Measurements from ENCODE around the gene LHFPL6.

The LHFPL6 gene

DNA sequence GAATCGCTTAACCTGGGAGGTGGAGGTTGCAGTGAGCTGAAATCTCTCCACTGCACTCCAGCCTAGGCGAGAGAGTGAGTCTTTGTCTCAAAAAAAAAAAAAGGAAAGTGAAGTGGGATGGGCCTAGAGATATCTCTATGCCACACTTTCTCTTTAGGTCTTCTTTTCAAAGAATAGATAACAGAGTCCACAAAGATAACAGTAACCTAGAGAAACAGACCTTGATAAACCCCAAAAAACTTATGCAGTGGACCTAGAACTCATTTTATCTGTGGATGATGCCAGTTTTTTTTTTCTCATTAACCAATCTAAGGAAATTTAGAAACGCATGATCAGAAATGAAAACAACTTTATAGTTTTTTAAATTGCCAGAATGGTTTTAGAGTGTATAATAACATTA is 227.4 kb downstream of the LHFPL6 start:
- H3K9ac ChIP-seq (ENCODE audit: low read depth, low read length), result no peak overlapping the region
- H3K36me3 ChIP-seq (ENCODE audit: insufficient read depth, low read depth, low read length), result no peaks in the 10 kb centered on the region
- H3K4me3 ChIP-seq (ENCODE audit: low read length), result no peak overlapping the region
- no peaks in the 10 kb centered on the region for H3K9me3 ChIP-seq (ENCODE audit: insufficient read depth, low read depth, low read length)
- H3K27me3 ChIP-seq (ENCODE audit: insufficient read depth, low read length), result peaks cover 57% of the 10 kb centered on the region
- H3K27ac ChIP-seq (ENCODE audit: low read length), result no peak overlapping the region
- no peaks in the 10 kb centered on the region for H3K4me1 ChIP-seq (ENCODE audit: insufficient read depth, low read length)

DNA sequence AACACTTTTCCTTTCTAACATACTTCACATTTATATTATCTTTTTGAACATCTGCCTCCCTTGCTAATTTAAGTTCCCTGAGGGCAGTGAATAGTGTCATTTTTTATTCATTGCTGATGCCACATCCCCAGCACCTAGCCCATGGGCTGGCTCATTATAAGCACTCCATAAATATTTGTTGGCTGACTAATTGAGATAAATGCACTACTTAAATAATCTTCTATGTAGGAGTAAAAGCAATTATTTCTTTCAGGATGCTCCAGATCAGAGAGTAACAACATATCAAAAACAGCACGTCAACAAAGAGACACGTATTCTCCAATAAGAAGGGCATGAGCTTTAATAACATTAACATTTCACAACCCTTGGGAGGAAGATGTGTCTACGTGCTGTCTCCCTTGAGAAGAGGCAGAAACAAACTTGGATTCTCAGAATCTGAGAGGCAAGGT is 228.2 kb downstream of the LHFPL6 start:
- H3K27ac ChIP-seq (ENCODE audit: low read length), result no peak overlapping the region
- no peak overlapping the region for H3K9ac ChIP-seq (ENCODE audit: low read depth, low read length)
- H3K4me3 ChIP-seq (ENCODE audit: low read length), result no peak overlapping the region
- no peaks in the 10 kb centered on the region for H3K36me3 ChIP-seq (ENCODE audit: insufficient read depth, low read depth, low read length)
- no peaks in the 10 kb centered on the region for H3K9me3 ChIP-seq (ENCODE audit: insufficient read depth, low read depth, low read length)
- peaks cover 56% of the 10 kb centered on the region for H3K27me3 ChIP-seq (ENCODE audit: insufficient read depth, low read length)
- H3K4me1 ChIP-seq (ENCODE audit: insufficient read depth, low read length), result no peaks in the 10 kb centered on the region

DNA sequence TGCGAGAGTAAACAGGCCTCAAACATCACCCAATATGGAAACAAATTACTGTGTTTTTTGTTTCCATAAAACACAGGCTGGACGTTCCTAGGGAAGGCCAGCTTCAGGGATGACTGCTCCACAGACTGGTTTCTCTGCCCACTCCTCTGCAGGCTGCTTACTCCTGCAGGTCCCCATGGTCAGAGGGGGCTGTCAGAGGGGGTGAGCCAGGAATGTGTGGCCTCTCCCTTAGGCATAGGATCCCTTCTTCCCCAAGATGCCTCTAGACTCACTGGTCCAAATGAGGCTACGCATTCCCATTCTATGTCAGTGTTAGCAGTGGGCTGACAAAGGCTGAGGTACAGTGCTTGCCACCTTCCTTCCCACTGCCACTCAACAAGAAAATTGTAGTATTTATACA is 229.8 kb downstream of the LHFPL6 start:
- Histone ChIP-seq H3K27me3 (ENCODE audit: insufficient read depth, low read length) (peaks cover 40% of the 10 kb centered on the region), H3K9me3 (ENCODE audit: insufficient read depth, low read depth, low read length) (no peaks in the 10 kb centered on the region), H3K4me1 (ENCODE audit: insufficient read depth, low read length) (no peaks in the 10 kb centered on the region), H3K9ac (ENCODE audit: low read depth, low read length) (no peak overlapping the region), H3K4me3 (ENCODE audit: low read length) (no peak overlapping the region), H3K36me3 (ENCODE audit: insufficient read depth, low read depth, low read length) (no peaks in the 10 kb centered on the region), H3K27ac (ENCODE audit: low read length) (no peak overlapping the region)

DNA sequence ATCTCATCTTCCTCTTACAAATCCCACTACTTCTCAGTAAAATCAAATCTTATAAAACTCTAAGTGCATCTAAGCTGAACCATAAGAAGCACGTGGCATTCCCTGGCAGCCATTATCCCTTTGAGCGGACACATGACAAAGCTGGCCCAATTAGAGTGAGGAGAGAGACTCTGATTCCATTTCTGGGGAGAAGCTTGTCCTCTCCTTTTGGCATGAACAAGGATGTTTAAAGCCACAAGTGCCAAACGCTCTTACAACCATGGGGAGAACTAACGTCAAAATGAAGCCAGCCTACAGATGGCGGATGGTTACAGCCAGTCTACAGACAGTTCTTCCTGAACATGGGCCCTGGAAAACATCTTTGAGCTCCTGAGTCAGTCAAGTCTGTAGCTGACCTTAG is 231.3 kb downstream of the LHFPL6 start:
- Histone ChIP-seq H3K27ac (ENCODE audit: low read length) (no peak overlapping the region), H3K27me3 (ENCODE audit: insufficient read depth, low read length) (peaks cover 28% of the 10 kb centered on the region; the same call in 1 of the 2 replicates), H3K36me3 (ENCODE audit: insufficient read depth, low read depth, low read length) (no peaks in the 10 kb centered on the region), H3K9me3 (ENCODE audit: insufficient read depth, low read depth, low read length) (no peaks in the 10 kb centered on the region), H3K4me3 (ENCODE audit: low read length) (no peak overlapping the region), H3K4me1 (ENCODE audit: insufficient read depth, low read length) (no peaks in the 10 kb centered on the region), H3K9ac (ENCODE audit: low read depth, low read length) (no peak overlapping the region)

DNA sequence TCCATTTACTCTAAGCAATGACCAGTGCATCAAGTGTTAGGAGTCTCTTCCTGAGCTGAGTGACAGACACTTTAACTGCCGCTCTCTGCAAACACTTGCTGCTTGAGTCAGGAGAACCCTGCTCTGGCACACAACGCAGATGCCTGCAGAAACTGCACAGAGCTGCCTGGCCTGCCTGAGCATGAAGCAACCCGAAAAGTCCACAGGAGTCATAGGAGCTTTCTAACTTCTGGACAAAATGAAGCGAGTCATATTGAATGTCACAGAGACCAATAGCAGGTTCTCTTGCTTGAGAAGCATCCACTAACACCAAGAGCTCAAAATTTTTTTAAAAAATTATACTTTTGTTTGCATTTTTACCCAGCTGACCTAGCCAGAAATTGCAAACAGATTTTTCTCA is 232.4 kb downstream of the LHFPL6 start:
- peaks cover 27% of the 10 kb centered on the region; the same call in 1 of the 2 replicates for H3K27me3 ChIP-seq (ENCODE audit: insufficient read depth, low read length)
- no peak overlapping the region for H3K27ac ChIP-seq (ENCODE audit: low read length)
- no peaks in the 10 kb centered on the region for H3K4me1 ChIP-seq (ENCODE audit: insufficient read depth, low read length)
- no peaks in the 10 kb centered on the region for H3K36me3 ChIP-seq (ENCODE audit: insufficient read depth, low read depth, low read length)
- H3K9me3 ChIP-seq (ENCODE audit: insufficient read depth, low read depth, low read length), result peaks cover 3% of the 10 kb centered on the region; the same call in 1 of the 2 replicates
- H3K4me3 ChIP-seq (ENCODE audit: low read length), result no peak overlapping the region
- no peak overlapping the region for H3K9ac ChIP-seq (ENCODE audit: low read depth, low read length)

DNA sequence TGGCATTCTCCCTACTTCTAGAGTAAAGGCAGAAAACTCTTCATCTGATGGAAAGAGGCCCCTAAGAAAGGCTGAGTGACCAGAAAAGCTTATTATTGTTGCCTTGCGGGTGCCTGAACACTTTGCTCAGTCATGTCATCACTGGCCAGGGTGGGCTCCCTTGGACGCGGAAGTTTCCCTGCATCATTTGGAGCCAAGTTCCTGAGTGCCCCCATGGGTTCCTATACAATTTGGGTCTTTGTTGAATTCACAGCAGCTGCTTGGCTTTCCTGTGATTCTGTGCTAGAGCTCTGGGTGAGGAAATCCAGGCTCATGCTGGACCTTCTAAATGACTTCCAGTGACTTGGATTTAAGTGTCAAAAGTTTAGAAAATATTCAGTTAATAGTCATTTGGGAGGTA is 232.9 kb downstream of the LHFPL6 start:
- Histone ChIP-seq H3K4me3 (ENCODE audit: low read length) (no peak overlapping the region), H3K36me3 (ENCODE audit: insufficient read depth, low read depth, low read length) (no peaks in the 10 kb centered on the region), H3K9me3 (ENCODE audit: insufficient read depth, low read depth, low read length) (peaks cover 3% of the 10 kb centered on the region; the same call in 1 of the 2 replicates), H3K9ac (ENCODE audit: low read depth, low read length) (no peak overlapping the region), H3K4me1 (ENCODE audit: insufficient read depth, low read length) (peaks cover 3% of the 10 kb centered on the region; the same call in 1 of the 2 replicates), H3K27me3 (ENCODE audit: insufficient read depth, low read length) (peaks cover 27% of the 10 kb centered on the region; the same call in 1 of the 2 replicates), H3K27ac (ENCODE audit: low read length) (no peak overlapping the region)

DNA sequence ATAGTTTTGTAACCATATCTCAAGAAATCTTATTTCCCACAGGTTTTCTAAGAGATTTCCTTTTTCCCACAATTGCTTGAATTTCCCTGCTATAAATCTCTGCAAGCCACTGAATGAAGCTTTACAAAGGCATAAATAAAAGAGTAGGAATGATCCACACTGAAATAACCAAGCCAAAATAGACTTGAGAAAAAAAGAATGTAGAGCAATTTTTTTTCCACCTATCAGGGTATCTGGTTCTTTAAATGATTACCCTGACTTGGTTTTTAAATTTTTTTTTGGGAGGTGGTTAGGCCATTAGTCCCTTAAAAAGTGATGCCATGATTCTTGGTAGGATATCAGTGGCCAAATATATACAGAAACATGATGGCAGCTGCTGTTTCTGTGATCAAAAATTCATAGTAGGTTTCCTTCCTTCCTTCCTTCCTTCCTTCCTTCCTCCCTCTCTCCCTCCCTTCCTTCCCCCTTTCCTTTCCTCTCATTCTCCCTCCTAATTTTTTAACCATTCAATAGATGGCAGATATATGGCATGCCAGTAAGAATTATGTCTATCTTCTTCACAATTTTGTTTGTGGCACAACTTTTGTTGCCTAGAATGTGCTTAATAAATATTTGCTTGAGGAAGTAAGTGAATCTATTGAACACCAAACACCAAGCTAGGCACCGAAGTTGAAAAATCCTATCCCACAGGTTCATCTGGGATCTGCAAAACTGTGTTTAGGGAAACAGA is 233.7 kb downstream of the LHFPL6 start:
- H3K9me3 ChIP-seq (ENCODE audit: insufficient read depth, low read depth, low read length), result peaks cover 3% of the 10 kb centered on the region; the same call in 1 of the 2 replicates
- H3K27me3 ChIP-seq (ENCODE audit: insufficient read depth, low read length), result peaks cover 27% of the 10 kb centered on the region; the same call in 1 of the 2 replicates
- no peak overlapping the region for H3K27ac ChIP-seq (ENCODE audit: low read length)
- H3K9ac ChIP-seq (ENCODE audit: low read depth, low read length), result no peak overlapping the region
- no peaks in the 10 kb centered on the region for H3K36me3 ChIP-seq (ENCODE audit: insufficient read depth, low read depth, low read length)
- no peak overlapping the region for H3K4me3 ChIP-seq (ENCODE audit: low read length)
- H3K4me1 ChIP-seq (ENCODE audit: insufficient read depth, low read length), result peaks cover 5% of the 10 kb centered on the region; the same call in 1 of the 2 replicates

DNA sequence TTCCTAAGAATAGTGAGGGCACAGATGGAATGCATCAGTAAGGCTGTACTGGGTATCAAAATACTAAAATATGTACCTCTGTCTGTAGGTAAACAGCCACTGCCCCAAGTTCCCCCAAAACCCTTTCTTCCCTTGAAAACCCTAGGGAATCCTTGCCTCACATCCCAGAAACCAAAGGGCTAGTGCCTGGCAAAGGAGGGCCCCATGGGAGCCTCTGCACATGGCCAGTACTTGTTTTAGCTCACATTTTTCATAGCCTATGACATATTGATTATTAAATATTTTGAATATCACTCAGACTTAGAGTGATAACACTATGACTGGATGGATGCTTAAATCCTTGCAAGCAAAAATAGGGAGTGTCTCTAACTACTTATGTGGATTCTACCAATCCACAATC is 237.1 kb downstream of the LHFPL6 start:
- Histone ChIP-seq H3K9ac (ENCODE audit: low read depth, low read length) (no peak overlapping the region), H3K27me3 (ENCODE audit: insufficient read depth, low read length) (peaks cover 4% of the 10 kb centered on the region; the same call in 1 of the 2 replicates), H3K36me3 (ENCODE audit: insufficient read depth, low read depth, low read length) (no peaks in the 10 kb centered on the region), H3K9me3 (ENCODE audit: insufficient read depth, low read depth, low read length) (peaks cover 3% of the 10 kb centered on the region; the same call in 1 of the 2 replicates), H3K27ac (ENCODE audit: low read length) (no peak overlapping the region), H3K4me3 (ENCODE audit: low read length) (no peak overlapping the region), H3K4me1 (ENCODE audit: insufficient read depth, low read length) (peaks cover 5% of the 10 kb centered on the region; the same call in 1 of the 2 replicates)

DNA sequence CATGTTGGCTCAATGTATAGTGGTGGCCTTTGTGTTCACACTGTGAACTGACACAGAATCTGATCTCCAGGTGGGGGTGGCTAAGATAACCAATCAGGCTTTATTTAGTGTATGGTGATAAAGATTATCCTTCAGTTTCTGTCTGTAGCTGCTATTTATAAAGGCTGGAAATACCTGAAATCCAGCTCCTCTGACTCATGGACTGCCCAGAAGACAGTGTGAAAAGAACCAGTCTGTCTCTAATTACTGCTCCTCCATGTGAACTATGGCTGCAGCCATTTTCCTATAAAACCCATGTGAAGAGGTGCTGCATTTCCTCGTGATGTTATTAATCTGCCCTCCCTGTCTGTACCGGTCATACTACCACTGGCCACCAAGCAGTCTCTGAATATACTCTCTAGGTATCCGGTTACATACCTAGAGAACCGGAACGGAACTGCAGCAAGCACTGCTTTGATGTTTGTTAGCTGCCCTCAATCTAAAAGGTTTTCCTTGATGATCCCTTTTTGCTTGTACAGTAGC is 238.0 kb downstream of the LHFPL6 start:
- no peaks in the 10 kb centered on the region; the same call in 1 of the 2 replicates for H3K27me3 ChIP-seq (ENCODE audit: insufficient read depth, low read length)
- peaks cover 5% of the 10 kb centered on the region; the same call in 1 of the 2 replicates for H3K4me1 ChIP-seq (ENCODE audit: insufficient read depth, low read length)
- no peak overlapping the region for H3K27ac ChIP-seq (ENCODE audit: low read length)
- H3K9ac ChIP-seq (ENCODE audit: low read depth, low read length), result no peak overlapping the region
- H3K4me3 ChIP-seq (ENCODE audit: low read length), result no peak overlapping the region
- peaks cover 3% of the 10 kb centered on the region; the same call in 1 of the 2 replicates for H3K9me3 ChIP-seq (ENCODE audit: insufficient read depth, low read depth, low read length)
- no peaks in the 10 kb centered on the region for H3K36me3 ChIP-seq (ENCODE audit: insufficient read depth, low read depth, low read length)

DNA sequence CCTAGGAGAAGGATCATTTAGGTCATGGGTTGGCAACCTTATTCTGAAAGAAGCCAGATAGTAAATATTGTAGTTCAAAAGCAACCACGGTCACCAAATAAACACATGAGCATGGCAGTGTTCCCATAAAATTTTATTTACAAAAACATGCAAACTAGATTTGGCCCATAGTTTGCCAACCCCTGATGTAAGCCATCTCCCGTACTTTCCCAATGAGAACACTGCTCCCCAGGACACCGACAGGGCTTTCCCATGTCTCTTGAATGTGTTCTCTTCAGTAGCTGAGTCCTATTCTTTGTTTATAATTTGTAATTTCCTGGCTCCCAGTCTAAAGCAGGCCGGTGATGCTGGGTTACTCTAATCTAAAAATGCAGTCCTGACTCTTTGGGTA is 239.6 kb downstream of the LHFPL6 start:
- Histone ChIP-seq H3K4me3 (ENCODE audit: low read length) (no peak overlapping the region), H3K36me3 (ENCODE audit: insufficient read depth, low read depth, low read length) (no peaks in the 10 kb centered on the region), H3K9ac (ENCODE audit: low read depth, low read length) (no peak overlapping the region), H3K4me1 (ENCODE audit: insufficient read depth, low read length) (peaks cover 5% of the 10 kb centered on the region; the same call in 1 of the 2 replicates), H3K27me3 (ENCODE audit: insufficient read depth, low read length) (no peaks in the 10 kb centered on the region), H3K27ac (ENCODE audit: low read length) (no peak overlapping the region), H3K9me3 (ENCODE audit: insufficient read depth, low read depth, low read length) (peaks cover 3% of the 10 kb centered on the region; the same call in 1 of the 2 replicates)

DNA sequence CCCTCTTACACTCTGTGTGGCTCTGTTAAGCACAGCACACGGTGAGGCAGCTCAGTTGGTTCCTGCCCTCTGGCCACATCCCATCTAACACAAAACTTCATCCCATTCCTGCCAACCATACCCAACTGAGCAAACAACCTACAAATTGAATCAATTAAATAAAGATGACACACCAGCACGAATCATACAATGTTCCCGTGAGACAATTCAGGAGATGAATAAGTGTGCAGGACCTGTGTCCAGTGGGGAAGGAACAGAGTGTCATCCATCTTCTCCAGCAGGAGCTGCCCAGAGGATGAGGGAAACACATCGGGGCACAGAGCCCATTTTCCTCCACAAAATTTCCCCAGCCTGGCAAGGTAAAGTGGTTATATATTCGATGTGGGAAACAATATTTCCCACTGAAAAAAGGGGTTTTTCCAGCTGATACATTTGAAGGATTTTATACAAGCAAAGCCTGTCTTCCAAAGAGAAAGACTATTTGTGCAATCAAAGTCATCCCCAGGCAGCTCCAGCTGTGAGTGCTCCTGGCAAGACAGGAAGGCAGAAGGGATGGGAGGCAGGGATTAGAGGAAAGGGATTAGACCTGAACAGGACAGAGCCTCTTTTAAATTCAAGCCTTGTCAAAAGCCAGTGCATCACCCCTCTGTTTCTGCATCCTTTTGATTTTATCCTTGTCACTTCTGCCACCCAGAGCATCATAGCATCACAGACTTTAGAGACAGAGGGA is 240.2 kb downstream of the LHFPL6 start:
- no peaks in the 10 kb centered on the region for H3K36me3 ChIP-seq (ENCODE audit: insufficient read depth, low read depth, low read length)
- H3K9ac ChIP-seq (ENCODE audit: low read depth, low read length), result no peak overlapping the region
- peaks cover 3% of the 10 kb centered on the region; the same call in 1 of the 2 replicates for H3K9me3 ChIP-seq (ENCODE audit: insufficient read depth, low read depth, low read length)
- peaks cover 5% of the 10 kb centered on the region; the same call in 1 of the 2 replicates for H3K4me1 ChIP-seq (ENCODE audit: insufficient read depth, low read length)
- no peak overlapping the region for H3K4me3 ChIP-seq (ENCODE audit: low read length)
- no peak overlapping the region for H3K27ac ChIP-seq (ENCODE audit: low read length)
- no peaks in the 10 kb centered on the region for H3K27me3 ChIP-seq (ENCODE audit: insufficient read depth, low read length)
